Liver (tissue), 9 donors: ENCODE measurements around the gene PPP6R3. TPM values are rescaled to one million over a fixed set of nuclear protein-coding genes. Genes with fewer than 3 reads are reported as not detected.

Source experiments
- DNase-seq: peaks from one replicate; pipeline ENCODE4 v3.0.0-alpha.2; 2017; ENCODE audit warnings: low spot score
- H3K27ac ChIP-seq, 2 donors: one replicate each; pipeline ENCODE4 v1.7.0; 2013; ENCODE audit warnings: inconsistent platforms in 2 of 2, low read length in 2 of 2, control low read depth in 1 of 2, low read depth in 1 of 2, mild to moderate bottlenecking in 1 of 2
- H3K27me3 ChIP-seq, 4 donors: one replicate each; pipeline versions ENCODE4 v1.6.1 to v1.7.0; 2013; ENCODE audit warnings: low read length in 3 of 4, inconsistent platforms in 1 of 4, mild to moderate bottlenecking in 1 of 4, moderate library complexity in 1 of 4; ENCODE audit not compliant: control insufficient read depth in 4 of 4, insufficient read depth in 4 of 4
- H3K36me3 ChIP-seq, 4 donors: one replicate each; pipeline versions ENCODE4 v1.6.1 to v1.7.0; 2013; ENCODE audit warnings: low read length in 3 of 4, mild to moderate bottlenecking in 3 of 4, low read depth in 1 of 4, moderate library complexity in 1 of 4; ENCODE audit not compliant: control insufficient read depth in 4 of 4, insufficient read depth in 3 of 4
- H3K4me1 ChIP-seq, 4 donors: one replicate each; pipeline versions ENCODE4 v1.6.1 to v1.7.0; 2013; ENCODE audit warnings: low read length in 3 of 4, mild to moderate bottlenecking in 3 of 4, moderate library complexity in 1 of 4; ENCODE audit not compliant: control insufficient read depth in 4 of 4, insufficient read depth in 4 of 4
- H3K4me3 ChIP-seq, 3 donors: one replicate each; pipeline versions ENCODE4 v1.6.1 to v1.7.0; 2013; ENCODE audit warnings: low read length in 3 of 3, control low read depth in 1 of 3, low read depth in 1 of 3, mild to moderate bottlenecking in 1 of 3
- H3K9ac ChIP-seq, 2 donors: one replicate each; pipeline ENCODE4 v1.7.0; 2013; ENCODE audit warnings: low read length in 2 of 2, mild to moderate bottlenecking in 2 of 2, moderate library complexity in 2 of 2, control low read depth in 1 of 2, low read depth in 1 of 2
- H3K9me3 ChIP-seq, 4 donors: one replicate each; pipeline versions ENCODE4 v1.6.1 to v1.7.0; 2013; ENCODE audit warnings: low read length in 3 of 4; ENCODE audit not compliant: control insufficient read depth in 4 of 4
- ATF3 ChIP-seq: IDR thresholded peaks from 2 replicates; pipeline ENCODE4 v1.6.1; 2016; ENCODE audit warnings: antibody characterized with exemption
- CTCF ChIP-seq: fragments of 150-350 bp; IDR thresholded peaks from 2 replicates; pipeline ENCODE4 v1.5.1; 2017; ENCODE audit warnings: improper control_type of control experiment, low read depth, low read length; ENCODE audit not compliant: missing input control
- EGR1 ChIP-seq, 2 donors: IDR thresholded peaks; 2 replicates each; pipeline ENCODE4 v1.6.1; 2016 to 2018; ENCODE audit warnings: antibody characterized with exemption in 2 of 2, low read depth in 2 of 2
- FOXA1 ChIP-seq: IDR thresholded peaks from 2 replicates; pipeline ENCODE4 v1.6.1; 2016; ENCODE audit warnings: antibody characterized with exemption
- FOXA2 ChIP-seq: IDR thresholded peaks from 2 replicates; pipeline ENCODE4 v1.6.1; 2016; ENCODE audit warnings: antibody characterized with exemption
- GABPA ChIP-seq, 2 donors: IDR thresholded peaks in 1 of 2; conservative IDR thresholded peaks in 1 of 2; 2 replicates each; pipeline ENCODE4 v1.6.1; 2016; ENCODE audit warnings: antibody characterized with exemption in 2 of 2, mild to moderate bottlenecking in 1 of 2, moderate library complexity in 1 of 2
- HNF4A ChIP-seq, 2 donors: conservative IDR thresholded peaks; 2 replicates each; pipeline ENCODE4 v1.6.1; 2016; ENCODE audit warnings: antibody characterized with exemption in 2 of 2, mild to moderate bottlenecking in 2 of 2
- HNF4G ChIP-seq: IDR thresholded peaks from 2 replicates; pipeline ENCODE4 v1.6.1; 2016; ENCODE audit warnings: antibody characterized with exemption
- JUND ChIP-seq, 2 donors: IDR thresholded peaks; 2 replicates each; pipeline ENCODE4 v1.6.1; 2016; ENCODE audit warnings: antibody characterized with exemption in 2 of 2
- MAX ChIP-seq: IDR thresholded peaks from 2 replicates; pipeline ENCODE4 v1.6.1; 2016; ENCODE audit warnings: antibody characterized with exemption
- NR2F2 ChIP-seq: IDR thresholded peaks from 2 replicates; pipeline ENCODE4 v1.6.1; 2016; ENCODE audit warnings: antibody characterized with exemption
- RAD21 ChIP-seq, 2 donors: IDR thresholded peaks; 2 replicates each; pipeline ENCODE4 v1.6.1; 2016; ENCODE audit warnings: antibody characterized with exemption in 2 of 2, mild to moderate bottlenecking in 2 of 2
- REST ChIP-seq: IDR thresholded peaks from 2 replicates; pipeline ENCODE4 v1.6.1; 2016; ENCODE audit warnings: antibody characterized with exemption, mild to moderate bottlenecking
- RXRA ChIP-seq, 2 donors: IDR thresholded peaks; 2 replicates each; pipeline ENCODE4 v1.6.1; 2017 to 2018; ENCODE audit warnings: antibody characterized with exemption in 2 of 2, mild to moderate bottlenecking in 1 of 2
- SP1 ChIP-seq: IDR thresholded peaks from 2 replicates; pipeline ENCODE4 v1.6.1; 2018; ENCODE audit warnings: antibody characterized with exemption, mild to moderate bottlenecking
- TAF1 ChIP-seq: conservative IDR thresholded peaks from 2 replicates; pipeline ENCODE4 v1.6.1; 2016; ENCODE audit warnings: antibody characterized with exemption, mild to moderate bottlenecking
- YY1 ChIP-seq: IDR thresholded peaks from 2 replicates; pipeline ENCODE4 v1.6.1; 2016; ENCODE audit warnings: antibody characterized with exemption, mild to moderate bottlenecking
- ZBTB33 ChIP-seq: IDR thresholded peaks from 2 replicates; pipeline ENCODE4 v1.6.1; 2016; ENCODE audit warnings: antibody characterized with exemption
- WGBS: extraction: QIAGEN DNeasy Blood & Tissue Kit; methylation state at CpG from one replicate; pipeline ENCODE4 v1.1.7; 2013; 5-methylcytosine and 5-hydroxymethylcytosine counted together
- polyA plus RNA-seq, 2 donors: library from polyadenylated mRNA; stranded (reverse) in 1 of 2; unstranded in 1 of 2; fragments of 200-250 nt in 1 of 2; fragments of >200 nt in 1 of 2; fragmentation: Nextera tagmentation in 1 of 2; extraction: Ambion mirVana in 1 of 2; gene quantifications; one replicate each; pipeline versions ENCODE4 v1.2.1 to v1.2.3, GENCODE V29; 2013 to 2015
- total RNA-seq, 2 donors: library from RNA; depleted of rRNA; stranded (reverse); fragments of >200 nt; gene quantifications; one replicate each; pipeline ENCODE4 v1.2.3, GENCODE V29; 2014
- donor health status: healthy.
- donor health status: healthy.
- donor health status: healthy.
- donor health status: healthy.
- donor health status: healthy.

Gene PPP6R3
- total and polyA plus RNA-seq, 4 donors: 12.3 to 101 (median 58.1) TPM

- TF ChIP-seq ZBTB33: no peak
- TF ChIP-seq RXRA (IDR thresholded peaks at IDR 0.05): no peak
- TF ChIP-seq SP1: no peak
- no peak for TF ChIP-seq TAF1
- TF ChIP-seq FOXA2: no peak
- no peak for TF ChIP-seq HNF4G
- no peak for TF ChIP-seq JUND (IDR thresholded peaks at IDR 0.05)
These were observed 41.9 kb upstream of the PPP6R3 start (continued) for GRCh38 chr11:68418648-68419047.

GRCh38 chr11:68420171-68420570 is 40.4 kb upstream of the PPP6R3 start:
- Histone ChIP-seq H3K36me3 (peaks cover 12 to 63% (median 38%) of the 10 kb centered on the region in 4 donors), H3K4me3 (no peak overlapping the region), H3K9ac (no peak overlapping the region), H3K27ac (no peak overlapping the region), H3K27me3 (no peaks in the 10 kb centered on the region), H3K4me1 (no peaks in the 10 kb centered on the region), H3K9me3 (no peaks in the 10 kb centered on the region)
- TF ChIP-seq JUND (IDR thresholded peaks at IDR 0.05): no peak
- no peak for TF ChIP-seq TAF1
- no peak for TF ChIP-seq MAX
- TF ChIP-seq CTCF: no peak
- TF ChIP-seq RAD21 (IDR thresholded peaks at IDR 0.05): no peak
- no peak for TF ChIP-seq EGR1 (IDR thresholded peaks at IDR 0.05; ENCODE audit: low read depth in 2 of 2)
- no peak for TF ChIP-seq ZBTB33
- no peak for TF ChIP-seq HNF4A (conservative IDR thresholded peaks at IDR 0.05)
- no peak for TF ChIP-seq FOXA1
- no peak for TF ChIP-seq RXRA (IDR thresholded peaks at IDR 0.05)
- TF ChIP-seq YY1: no peak
- no peak for TF ChIP-seq NR2F2
- no peak for TF ChIP-seq GABPA (IDR thresholded peaks at IDR 0.05 in 1 of 2, conservative IDR thresholded peaks at IDR 0.05 in 1 of 2)
- TF ChIP-seq ATF3: no peak
- TF ChIP-seq HNF4G: no peak
- no peak for TF ChIP-seq FOXA2
- no peak for TF ChIP-seq REST
- no peak for TF ChIP-seq SP1
- no peak for DNase-seq
- WGBS: 97% methylated on average over 7 of the region's 7 CpGs
